ENCODE results near the gene BLMH. TPM values are rescaled to one million over a fixed set of nuclear protein-coding genes. Genes with fewer than 3 reads are reported as not detected.

BLMH gene
- total and polyA plus RNA-seq, 9 of the 15 experiments (the other 6 are each of a cell fraction or from before 2014, with no cell fraction given), result 26.0 to 118 (median 67.3) TPM

GRCh38 chr17:30323895-30324319 lies 32.2 kb upstream of the BLMH start (continued):
- TF ChIP-seq ZBTB5 (IDR thresholded peaks at IDR 0.05) (no peak), CBFA2T3 (IDR thresholded peaks at IDR 0.05) (peak; percentile 35; the same call in 1 of the 2 replicates), BCLAF1 (IDR thresholded peaks at IDR 0.05; ENCODE audit: borderline replicate concordance in 1 of 2, control insufficient read depth in 1 of 2, low read depth in 2 of 2, low read length in 1 of 2) (no peak), ZNF707 (CRISPR knock-in tag; conservative IDR thresholded peaks at IDR 0.05) (no peak), U2AF2 (optimal IDR thresholded peaks at IDR 0.05; ENCODE audit: low read depth, low read length) (no peak), PHF21A (IDR thresholded peaks at IDR 0.05; ENCODE audit: borderline replicate concordance, low read depth) (no peak), IFI16 (CRISPR knock-in tag; IDR thresholded peaks at IDR 0.05) (no peak), FOSL1 (tag; conservative IDR thresholded peaks at IDR 0.05) (peak; percentile 41; the same call in 1 of the 2 replicates), TCFL5 (CRISPR knock-in tag; conservative IDR thresholded peaks at IDR 0.05) (no peak), CBX1 (IDR thresholded peaks at IDR 0.05; ENCODE audit: low read depth) (no peak), DLX4 (CRISPR knock-in tag; IDR thresholded peaks at IDR 0.05) (no peak), HIVEP1 (CRISPR knock-in tag; IDR thresholded peaks at IDR 0.05) (no peak), ZFX (CRISPR knock-in tag; IDR thresholded peaks at IDR 0.05) (no peak), HDAC3 (IDR thresholded peaks at IDR 0.05; ENCODE audit: borderline replicate concordance, partially characterized antibody) (no peak), MIER1 (IDR thresholded peaks at IDR 0.05; ENCODE audit: low read depth) (no peak), TEAD4 (IDR thresholded peaks at IDR 0.05; ENCODE audit: low read length) (peak; percentile 38; the same call in 1 of the 2 replicates), TEAD4 (CRISPR knock-in tag; IDR thresholded peaks at IDR 0.05; ENCODE audit: borderline replicate concordance) (no peak), TRIM28 (IDR thresholded peaks at IDR 0.05) (no peak), E2F6 (IDR thresholded peaks at IDR 0.05; ENCODE audit: borderline replicate concordance in 1 of 2, extremely low read depth in 1 of 2, insufficient read depth in 1 of 2, insufficient read length in 1 of 2, low read depth in 1 of 2, low read length in 1 of 2, poor library complexity in 1 of 2, severe bottlenecking in 1 of 2) (no peak)

Measured in K562 (cell line).